Muscle layer of duodenum (tissue), 2 donors: ENCODE data around the gene CHST2.
A peak's percentile ranks its signal among the peaks of the same experiment; 100 is the strongest.

Experiments used
- H3K27ac ChIP-seq: one replicate; pipeline ENCODE4 v1.7.0; 2013; ENCODE audit warnings: mild to moderate bottlenecking, low read length
- H3K27me3 ChIP-seq: one replicate; pipeline ENCODE4 v1.7.0; 2013; ENCODE audit warnings: low read depth, mild to moderate bottlenecking, control low read depth, low read length
- H3K36me3 ChIP-seq, 2 donors: one replicate each; pipeline ENCODE4 v1.7.0; 2013; ENCODE audit warnings: low read length in 2 of 2, control low read depth in 1 of 2, mild to moderate bottlenecking in 1 of 2; ENCODE audit not compliant: insufficient read depth in 2 of 2, control insufficient read depth in 1 of 2
- H3K4me1 ChIP-seq, 2 donors: one replicate each; pipeline ENCODE4 v1.7.0; 2013; ENCODE audit warnings: low read length in 2 of 2, mild to moderate bottlenecking in 2 of 2, control low read depth in 1 of 2, moderate library complexity in 1 of 2; ENCODE audit not compliant: insufficient read depth in 2 of 2, control insufficient read depth in 1 of 2
- H3K4me3 ChIP-seq, 2 donors: one replicate each; pipeline ENCODE4 v1.7.0; 2013; ENCODE audit warnings: low read length in 2 of 2, low read depth in 1 of 2, mild to moderate bottlenecking in 1 of 2
- H3K9me3 ChIP-seq, 2 donors: one replicate each; pipeline ENCODE4 v1.7.0; 2013; ENCODE audit warnings: low read length in 2 of 2, control low read depth in 1 of 2, mild to moderate bottlenecking in 1 of 2; ENCODE audit not compliant: control insufficient read depth in 1 of 2
- donor health status: healthy.

CHST2 gene

GRCh38 chr3:143100451-143100850 lies 19.1 kb upstream of the CHST2 start:
- H3K4me1 ChIP-seq = no peaks in the 10 kb centered on the region
- no peak overlapping the region for H3K4me3 ChIP-seq
- no peak overlapping the region for H3K27ac ChIP-seq
- H3K9me3 ChIP-seq = peaks cover 4 to 14% of the 10 kb centered on the region in 2 donors
- H3K27me3 ChIP-seq = no peaks in the 10 kb centered on the region
- H3K36me3 ChIP-seq = no peaks in the 10 kb centered on the region

GRCh38 chr3:143101792-143102381 lies 17.7 kb upstream of the CHST2 start:
- no peaks in the 10 kb centered on the region for H3K4me1 ChIP-seq
- no peak overlapping the region for H3K27ac ChIP-seq
- no peak overlapping the region for H3K4me3 ChIP-seq
- H3K27me3 ChIP-seq = no peaks in the 10 kb centered on the region
- no peaks in the 10 kb centered on the region for H3K36me3 ChIP-seq
- peaks cover 10 to 18% of the 10 kb centered on the region in 2 donors for H3K9me3 ChIP-seq

GRCh38 chr3:143103652-143104051 lies 15.9 kb upstream of the CHST2 start:
- H3K4me3 ChIP-seq = no peak overlapping the region
- H3K9me3 ChIP-seq = peaks cover 10 to 18% of the 10 kb centered on the region in 2 donors
- no peak overlapping the region for H3K27ac ChIP-seq
- H3K4me1 ChIP-seq = no peaks in the 10 kb centered on the region
- no peaks in the 10 kb centered on the region for H3K27me3 ChIP-seq
- H3K36me3 ChIP-seq = no peaks in the 10 kb centered on the region

- no peak overlapping the region for H3K27ac ChIP-seq
- H3K4me1 ChIP-seq = no peaks in the 10 kb centered on the region
- H3K4me3 ChIP-seq = no peak overlapping the region
- H3K27me3 ChIP-seq = no peaks in the 10 kb centered on the region
- H3K36me3 ChIP-seq = no peaks in the 10 kb centered on the region
- H3K9me3 ChIP-seq = peaks cover 10 to 18% of the 10 kb centered on the region in 2 donors
Observed at GRCh38 chr3:143105170-143105569, 14.4 kb upstream of the CHST2 start.

DNA sequence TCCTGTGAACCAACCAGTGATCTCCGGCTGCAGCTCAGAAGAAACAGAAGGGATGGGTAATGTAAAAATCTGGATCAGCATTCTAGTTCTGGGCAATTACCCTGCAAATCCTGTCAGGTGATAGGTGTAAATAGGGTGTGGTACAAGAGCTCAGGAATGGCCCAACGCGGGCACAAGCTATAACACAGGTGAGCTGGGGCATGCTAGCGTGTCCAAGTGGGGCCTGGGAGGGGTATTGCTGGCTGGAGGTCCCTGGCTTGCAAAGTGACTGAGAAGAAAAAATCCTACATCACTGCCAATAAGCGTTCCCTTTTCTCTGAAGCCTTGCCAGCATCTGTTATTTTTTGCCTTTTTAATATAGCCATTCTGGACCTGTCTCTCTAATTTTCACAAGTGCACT lies 9.7 kb upstream of the CHST2 start:
- Histone ChIP-seq H3K9me3 (peaks cover 10 to 11% of the 10 kb centered on the region in 2 donors), H3K36me3 (no peaks in the 10 kb centered on the region), H3K27me3 (no peaks in the 10 kb centered on the region), H3K4me3 (no peak overlapping the region), H3K4me1 (no peaks in the 10 kb centered on the region), H3K27ac (no peak overlapping the region)

- Histone ChIP-seq H3K36me3 (no peaks in the 10 kb centered on the region), H3K27me3 (no peaks in the 10 kb centered on the region), H3K4me1 (no peaks in the 10 kb centered on the region), H3K9me3 (peaks cover 5 to 6% of the 10 kb centered on the region in 2 donors), H3K4me3 (no peak overlapping the region), H3K27ac (no peak overlapping the region)
Observed at GRCh38 chr3:143110371-143110770, 9.2 kb upstream of the CHST2 start.

GRCh38 chr3:143118630-143119008 lies 952 bp upstream of the CHST2 start:
- H3K9me3 ChIP-seq = no peaks in the 10 kb centered on the region
- no peaks in the 10 kb centered on the region for H3K27me3 ChIP-seq
- peaks cover 0 to 22% of the 10 kb centered on the region in 2 donors for H3K4me1 ChIP-seq
- no peaks in the 10 kb centered on the region for H3K36me3 ChIP-seq
- peak overlapping the region; percentile 72 to 93 for H3K4me3 ChIP-seq
- H3K27ac ChIP-seq = no peak overlapping the region

DNA sequence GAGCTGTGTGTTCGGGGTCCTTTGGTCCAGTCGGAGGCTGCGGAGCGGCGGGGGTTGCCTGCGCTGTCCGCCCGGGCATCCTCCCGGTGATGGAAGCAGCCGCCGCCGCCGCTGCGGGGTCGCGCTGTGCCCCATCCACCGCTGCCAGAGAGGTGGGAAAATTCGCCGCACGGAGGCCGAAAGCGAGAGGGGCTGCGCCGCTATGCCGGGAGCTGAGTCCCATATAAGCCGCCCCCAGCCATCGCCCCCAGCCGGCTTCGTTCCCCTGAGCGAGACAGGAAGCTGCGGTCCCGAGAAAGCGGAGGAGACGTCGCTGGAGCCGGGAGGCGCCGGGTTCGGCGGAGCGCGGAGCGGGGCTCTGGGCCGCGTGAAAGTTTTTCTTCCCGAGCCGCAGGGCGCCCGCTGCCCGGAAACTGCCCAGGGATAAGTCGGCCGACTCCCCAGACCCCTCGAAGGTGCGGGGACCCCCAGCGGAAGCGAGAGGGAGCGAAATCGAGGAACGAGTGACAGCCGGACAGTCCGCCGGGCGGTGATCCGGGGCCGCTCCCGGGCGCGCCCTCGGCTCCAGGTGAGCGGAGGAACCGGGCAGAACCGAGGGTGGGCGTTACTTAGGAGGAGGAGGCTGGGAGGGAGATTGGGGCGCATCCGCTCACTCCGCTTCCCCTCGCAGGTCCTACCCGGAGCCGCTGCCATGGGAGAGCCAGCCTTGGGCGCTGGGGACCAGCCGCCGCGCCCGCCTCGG lies 574 bp downstream of the CHST2 start:
- no peaks in the 10 kb centered on the region for H3K9me3 ChIP-seq
- peak overlapping the region; percentile 52 to 93 for H3K4me3 ChIP-seq
- H3K27me3 ChIP-seq = no peaks in the 10 kb centered on the region
- H3K36me3 ChIP-seq = no peaks in the 10 kb centered on the region
- H3K4me1 ChIP-seq = peaks cover 0 to 22% of the 10 kb centered on the region in 2 donors
- no peak overlapping the region for H3K27ac ChIP-seq

GRCh38 chr3:143120716-143121240 lies 1.2 kb downstream of the CHST2 start:
- Histone ChIP-seq H3K27ac (no peak overlapping the region), H3K27me3 (no peaks in the 10 kb centered on the region), H3K4me3 (peak overlapping the region; percentile 52 to 93), H3K9me3 (no peaks in the 10 kb centered on the region), H3K36me3 (no peaks in the 10 kb centered on the region), H3K4me1 (peaks cover 0 to 22% of the 10 kb centered on the region in 2 donors)

GRCh38 chr3:143121241-143122088 lies 1.9 kb downstream of the CHST2 start:
- Histone ChIP-seq H3K36me3 (no peaks in the 10 kb centered on the region), H3K27ac (no peak overlapping the region), H3K4me1 (peaks cover 0 to 22% of the 10 kb centered on the region in 2 donors), H3K9me3 (no peaks in the 10 kb centered on the region), H3K27me3 (no peaks in the 10 kb centered on the region), H3K4me3 (peak overlapping the region; percentile 52 to 93)

DNA sequence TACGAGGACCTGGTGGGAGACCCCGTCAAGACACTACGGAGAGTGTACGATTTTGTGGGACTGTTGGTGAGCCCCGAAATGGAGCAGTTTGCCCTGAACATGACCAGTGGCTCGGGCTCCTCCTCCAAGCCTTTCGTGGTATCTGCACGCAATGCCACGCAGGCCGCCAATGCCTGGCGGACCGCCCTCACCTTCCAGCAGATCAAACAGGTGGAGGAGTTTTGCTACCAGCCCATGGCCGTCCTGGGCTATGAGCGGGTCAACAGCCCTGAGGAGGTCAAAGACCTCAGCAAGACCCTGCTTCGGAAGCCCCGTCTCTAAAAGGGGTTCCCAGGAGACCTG lies 2.5 kb downstream of the CHST2 start:
- H3K4me3 ChIP-seq = no peak overlapping the region
- no peaks in the 10 kb centered on the region for H3K36me3 ChIP-seq
- no peak overlapping the region for H3K27ac ChIP-seq
- peaks cover 0 to 22% of the 10 kb centered on the region in 2 donors for H3K4me1 ChIP-seq
- no peaks in the 10 kb centered on the region for H3K9me3 ChIP-seq
- no peaks in the 10 kb centered on the region for H3K27me3 ChIP-seq
